ENCODE measurements around the gene ARHGEF12. TPM values are rescaled to one million over a fixed set of nuclear protein-coding genes. Genes with fewer than 3 reads are reported as not detected.

The ARHGEF12 gene
- total and polyA plus RNA-seq, 2 donors (not counting 1 experiment from before 2014, with no cell fraction given) = 2.0 to 21.6 TPM

DNA sequence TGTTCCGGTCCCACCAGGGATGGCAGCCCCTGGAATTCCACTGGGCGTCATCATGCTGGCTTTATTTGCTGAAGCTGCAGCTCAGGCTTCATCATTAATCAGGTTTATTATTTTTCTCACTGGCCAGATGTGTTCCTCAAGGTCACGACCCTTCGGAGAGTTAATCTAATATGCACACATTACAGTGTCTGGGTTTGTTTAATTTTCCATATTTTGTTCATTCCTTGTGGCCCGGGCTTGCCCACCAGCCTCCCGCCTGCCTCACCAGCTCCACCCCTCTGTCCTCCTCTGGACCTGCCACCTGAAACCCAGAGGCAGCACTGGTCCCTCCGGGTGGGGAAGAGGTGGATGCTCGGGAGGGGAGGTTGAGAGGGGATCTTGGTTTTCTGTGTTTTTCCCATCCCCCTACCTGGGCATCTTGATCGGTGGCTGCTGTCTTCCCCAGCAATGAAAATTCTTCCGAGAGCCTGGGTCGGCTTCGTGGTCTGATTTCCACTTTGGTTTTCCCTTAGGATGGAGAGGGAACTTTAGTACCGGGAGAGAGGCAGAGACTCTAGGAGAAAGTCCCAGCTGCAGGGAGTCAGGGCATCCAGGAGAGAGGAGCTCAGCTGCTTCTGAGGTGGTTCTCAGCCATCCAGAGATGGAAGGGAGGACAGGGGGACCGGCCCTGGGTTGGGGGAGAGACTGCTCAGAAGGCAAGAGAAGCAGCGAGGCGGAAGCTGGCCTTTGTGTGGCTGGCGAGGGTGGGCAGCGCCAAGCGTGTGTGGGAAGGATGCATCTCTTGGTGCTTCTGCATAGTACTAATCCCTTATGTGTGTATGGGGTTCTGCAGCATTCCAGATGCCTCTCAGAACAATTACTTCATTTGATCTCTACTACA lies 177.5 kb downstream of the ARHGEF12 start:
- Histone ChIP-seq H3K27me3 (replicated peaks in 1 of 4; ENCODE audit: control extremely low read depth in 1 of 4, control insufficient read depth in 3 of 4, insufficient read depth in 4 of 4, low read length in 3 of 4) (peaks cover 0 to 38% (median 6%) of the 10 kb centered on the region in 4 experiments), H3K4me3 (ENCODE audit: control extremely low read depth in 1 of 5, extremely low read depth in 1 of 5, insufficient read depth in 1 of 5, low read depth in 2 of 5, low read length in 4 of 5) (no peak overlapping the region), H3K4me2 (replicated peaks; ENCODE audit: low read depth, low read length, poor library complexity, severe bottlenecking) (no peak overlapping the region), H3K9ac (ENCODE audit: low read length) (no peak overlapping the region), H3K9me3 (ENCODE audit: control extremely low read depth in 1 of 3, control insufficient read depth in 2 of 3, insufficient read depth in 1 of 3, low read length in 2 of 3) (no peaks in the 10 kb centered on the region), H3K4me1 (ENCODE audit: control insufficient read depth in 2 of 2, insufficient read depth in 2 of 2, low read length in 2 of 2) (peaks cover 3 to 7% of the 10 kb centered on the region in 2 donors), H3K79me2 (ENCODE audit: control insufficient read depth, insufficient read depth, low read length) (no peaks in the 10 kb centered on the region), H3K27ac (ENCODE audit: low read length in 2 of 2) (no peak overlapping the region), H2AFZ (ENCODE audit: insufficient read depth, low read depth, low read length, poor library complexity, severe bottlenecking) (no peak overlapping the region), H3K36me3 (replicated peaks in 1 of 2; ENCODE audit: control extremely low read depth in 1 of 2, control insufficient read depth in 1 of 2, extremely low read depth in 1 of 2, insufficient read depth in 2 of 2, low read length in 1 of 2) (no peaks in the 10 kb centered on the region), H4K20me1 (ENCODE audit: control insufficient read depth, insufficient read depth, low read length, poor library complexity, severe bottlenecking) (no peaks in the 10 kb centered on the region)
- ATAC-seq (ENCODE audit: low read depth) (no peak), DNase-seq (no peak)
- WGBS (ENCODE audit: insufficient coverage) = 84% methylated on average over 11 of the region's 19 CpGs
- Mint-ChIP-seq H3K9me3 (ENCODE audit: insufficient read depth) (no peaks in the 10 kb centered on the region), H3K27ac (no peak overlapping the region), H3K4me1 (peaks cover 3% of the 10 kb centered on the region), H3K27me3 (peaks cover 66% of the 10 kb centered on the region), H3K4me3 (peak overlapping the region; percentile 55)
- TF ChIP-seq EZH2 (IDR thresholded peaks at IDR 0.05; ENCODE audit: borderline replicate concordance, insufficient read depth, low read depth, low read length, poor library complexity, severe bottlenecking) = no peak
- TF ChIP-seq, protein P1, sequence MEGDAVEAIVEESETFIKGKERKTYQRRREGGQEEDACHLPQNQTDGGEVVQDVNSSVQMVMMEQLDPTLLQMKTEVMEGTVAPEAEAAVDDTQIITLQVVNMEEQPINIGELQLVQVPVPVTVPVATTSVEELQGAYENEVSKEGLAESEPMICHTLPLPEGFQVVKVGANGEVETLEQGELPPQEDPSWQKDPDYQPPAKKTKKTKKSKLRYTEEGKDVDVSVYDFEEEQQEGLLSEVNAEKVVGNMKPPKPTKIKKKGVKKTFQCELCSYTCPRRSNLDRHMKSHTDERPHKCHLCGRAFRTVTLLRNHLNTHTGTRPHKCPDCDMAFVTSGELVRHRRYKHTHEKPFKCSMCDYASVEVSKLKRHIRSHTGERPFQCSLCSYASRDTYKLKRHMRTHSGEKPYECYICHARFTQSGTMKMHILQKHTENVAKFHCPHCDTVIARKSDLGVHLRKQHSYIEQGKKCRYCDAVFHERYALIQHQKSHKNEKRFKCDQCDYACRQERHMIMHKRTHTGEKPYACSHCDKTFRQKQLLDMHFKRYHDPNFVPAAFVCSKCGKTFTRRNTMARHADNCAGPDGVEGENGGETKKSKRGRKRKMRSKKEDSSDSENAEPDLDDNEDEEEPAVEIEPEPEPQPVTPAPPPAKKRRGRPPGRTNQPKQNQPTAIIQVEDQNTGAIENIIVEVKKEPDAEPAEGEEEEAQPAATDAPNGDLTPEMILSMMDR (IDR thresholded peaks at IDR 0.05) = no peak
- intact Hi-C loops (cut with micrococcal nuclease) = loop anchor here (5.0 kb wide), 1 partner anchor 176 kb away; the partner anchor contains the start of gene ARHGEF12
- POLR2A ChIA-PET = no interaction called here
- CTCF ChIA-PET = interaction anchor here (1.7 kb wide), 1 partner anchor 172 kb away, joined by 6 read pairs; no protein-coding TSS in a partner anchor
